ENCODE results near the gene WDR59.

The WDR59 gene

GRCh38 chr16:74984529-74985296 is at the start of gene WDR59:
TSS of gene WDR59 (minus strand) at chr16:74985123. CDS start at chr16:74985017, 106 bp downstream.
- peak within 1 kb of the TSS; percentile 84 for H3K4me3 ChIP-seq (ENCODE audit: low read depth, low read length)
- peak; percentile 58 for TF ChIP-seq POLR2A (IDR thresholded peaks at IDR 0.05; ENCODE audit: extremely low read depth, insufficient read length)
- peak; percentile 80 for TF ChIP-seq MYC (IDR thresholded peaks at IDR 0.05; ENCODE audit: low read depth, low read length)
- no peak for TF ChIP-seq CTCF (IDR thresholded peaks at IDR 0.05; ENCODE audit: low read depth, low read length)
- peak; percentile 79 for TF ChIP-seq MAX (IDR thresholded peaks at IDR 0.05; ENCODE audit: low read depth, low read length)
- DNase-seq (ENCODE audit: low read depth): peak; percentile 100

GRCh38 chr16:75032655-75033054 is 47.7 kb upstream of the WDR59 start:
- H3K4me3 ChIP-seq (ENCODE audit: low read depth, low read length): no peak overlapping the region
- no peak for DNase-seq (ENCODE audit: low read depth)
- TF ChIP-seq MYC (IDR thresholded peaks at IDR 0.05; ENCODE audit: low read depth, low read length) (no peak), CTCF (IDR thresholded peaks at IDR 0.05; ENCODE audit: low read depth, low read length) (no peak), POLR2A (IDR thresholded peaks at IDR 0.05; ENCODE audit: extremely low read depth, insufficient read length) (no peak), MAX (IDR thresholded peaks at IDR 0.05; ENCODE audit: low read depth, low read length) (no peak)

GRCh38 chr16:75029854-75030253 is 44.9 kb upstream of the WDR59 start:
- DNase-seq (ENCODE audit: low read depth): no peak

GRCh38 chr16:75028544-75029135 is 43.7 kb upstream of the WDR59 start:
- DNase-seq (ENCODE audit: low read depth): no peak
- TF ChIP-seq MAX (IDR thresholded peaks at IDR 0.05; ENCODE audit: low read depth, low read length) (no peak), POLR2A (IDR thresholded peaks at IDR 0.05; ENCODE audit: extremely low read depth, insufficient read length) (no peak), MYC (IDR thresholded peaks at IDR 0.05; ENCODE audit: low read depth, low read length) (no peak), CTCF (IDR thresholded peaks at IDR 0.05; ENCODE audit: low read depth, low read length) (no peak)
- no peak overlapping the region for H3K4me3 ChIP-seq (ENCODE audit: low read depth, low read length)

More at GRCh38 chr16:75029854-75030253, 44.9 kb upstream of the WDR59 start:
- TF ChIP-seq CTCF (IDR thresholded peaks at IDR 0.05; ENCODE audit: low read depth, low read length) (no peak), MYC (IDR thresholded peaks at IDR 0.05; ENCODE audit: low read depth, low read length) (no peak), MAX (IDR thresholded peaks at IDR 0.05; ENCODE audit: low read depth, low read length) (no peak), POLR2A (IDR thresholded peaks at IDR 0.05; ENCODE audit: extremely low read depth, insufficient read length) (no peak)
- H3K4me3 ChIP-seq (ENCODE audit: low read depth, low read length): no peak overlapping the region

GRCh38 chr16:75027520-75028300 is 42.8 kb upstream of the WDR59 start:
- TF ChIP-seq MAX (IDR thresholded peaks at IDR 0.05; ENCODE audit: low read depth, low read length): no peak
- no peak for TF ChIP-seq POLR2A (IDR thresholded peaks at IDR 0.05; ENCODE audit: extremely low read depth, insufficient read length)
- TF ChIP-seq MYC (IDR thresholded peaks at IDR 0.05; ENCODE audit: low read depth, low read length): no peak
- no peak for TF ChIP-seq CTCF (IDR thresholded peaks at IDR 0.05; ENCODE audit: low read depth, low read length)
- DNase-seq (ENCODE audit: low read depth): no peak
- no peak overlapping the region for H3K4me3 ChIP-seq (ENCODE audit: low read depth, low read length)

Data from NB4 (cell line).